ENCODE results near the gene HOXA10. TPM values are rescaled to one million over a fixed set of nuclear protein-coding genes. Genes with fewer than 3 reads are reported as not detected.

HOXA10 gene
- 6.9 to 7.2 TPM (median 7.1 TPM) in 5 replicates for total RNA-seq (2022; extraction: Qiagen RNA extraction; ENCODE audit: low read depth)

DNA sequence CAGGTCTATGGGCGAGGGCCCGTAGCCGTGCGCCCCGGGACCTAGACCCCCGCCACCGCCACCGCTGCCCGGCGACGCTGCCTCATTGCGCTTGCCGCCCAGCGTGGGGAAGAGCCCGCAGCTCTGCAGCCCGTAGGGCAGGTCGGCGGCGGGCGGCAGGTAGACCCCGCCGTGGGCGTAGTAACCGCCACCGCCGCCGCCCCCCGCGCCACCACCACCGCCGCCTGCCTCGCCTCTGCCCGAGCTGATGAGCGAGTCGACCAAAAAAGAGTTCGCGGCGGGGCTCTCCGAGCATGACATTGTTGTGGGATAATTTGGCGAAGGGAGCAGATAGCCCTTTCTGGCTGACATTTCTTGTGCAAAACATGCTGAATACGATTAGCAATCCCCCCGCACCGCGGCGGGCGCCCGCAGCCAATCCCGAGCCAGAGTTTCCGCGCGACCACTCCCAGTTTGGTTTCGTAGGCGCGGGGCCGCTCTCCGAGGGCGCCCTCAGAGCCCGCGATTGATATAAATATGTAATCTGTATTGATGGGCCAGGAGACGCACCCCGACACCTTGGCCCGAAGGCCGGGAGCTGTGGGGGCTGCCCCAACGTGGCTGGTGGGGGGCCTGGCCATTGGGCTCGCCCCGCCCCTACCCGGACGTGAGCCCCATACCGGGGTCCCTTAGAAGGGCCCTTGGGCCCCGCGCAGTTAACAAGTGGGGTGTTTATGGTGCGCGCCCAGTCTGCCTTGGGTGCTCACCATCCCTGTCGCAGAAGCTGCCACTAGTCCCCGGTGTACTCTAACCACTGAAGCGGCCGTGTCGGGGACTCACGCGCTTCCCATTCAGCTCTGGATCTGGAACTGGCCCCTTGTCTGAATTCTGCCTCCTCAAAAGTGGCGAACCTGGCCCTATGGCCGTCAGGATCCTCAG, at the start of gene HOXA10:
TSS of gene HOXA10 (minus strand) at position 365 of the 918 bp plus-strand sequence. CDS start at position 351, 14 bp downstream.

DNA sequence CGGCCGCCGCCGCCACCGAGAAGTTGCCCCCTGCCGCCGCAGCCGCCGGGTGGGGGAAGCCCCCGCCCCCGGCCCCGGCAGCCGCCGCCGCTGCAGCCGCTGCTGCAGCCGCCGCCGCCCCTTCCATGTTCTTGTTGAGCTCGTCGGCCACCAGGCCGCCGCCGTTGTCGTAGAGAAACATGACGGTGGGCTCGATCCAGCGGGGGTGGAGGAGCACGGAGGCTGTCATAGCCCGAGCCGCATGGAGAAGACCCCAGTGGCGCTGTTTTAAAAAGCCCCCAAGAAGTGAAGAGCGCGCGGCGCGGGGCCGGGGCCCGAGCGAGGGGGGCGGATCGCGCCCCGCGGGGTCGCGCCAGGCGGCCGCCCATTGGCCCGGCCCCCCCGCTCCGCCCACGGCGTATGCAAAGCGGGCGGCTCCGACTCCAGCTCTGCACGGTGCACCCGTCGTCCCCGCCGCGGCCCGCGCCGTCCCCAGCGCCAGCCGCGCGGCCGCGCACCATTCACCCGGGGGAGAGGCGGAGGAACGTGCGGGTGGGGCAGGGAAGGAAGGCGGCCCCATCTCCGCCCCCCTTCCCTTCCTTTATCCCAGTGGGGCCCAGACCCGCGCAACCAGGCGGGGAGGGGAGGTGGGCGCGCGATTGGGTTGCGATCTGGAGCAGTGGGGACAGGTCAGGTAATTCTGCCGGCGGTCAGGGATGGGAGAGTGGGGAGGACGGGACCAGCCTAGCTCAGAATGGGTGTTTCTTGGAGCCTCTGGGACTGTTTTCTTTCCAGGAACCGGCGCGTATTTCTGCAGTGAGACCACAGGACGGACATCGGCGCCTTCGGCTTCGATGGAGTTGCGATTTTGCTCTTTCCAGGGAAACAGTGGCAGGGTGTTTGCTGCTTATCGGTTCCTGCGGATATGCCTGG, 26.0 kb upstream of the HOXA10 start, which contains the start of gene HOXA13:
TSS of gene HOXA13 (minus strand) at position 243 of the 912 bp plus-strand sequence. CDS start at position 229, 14 bp downstream.

DNA sequence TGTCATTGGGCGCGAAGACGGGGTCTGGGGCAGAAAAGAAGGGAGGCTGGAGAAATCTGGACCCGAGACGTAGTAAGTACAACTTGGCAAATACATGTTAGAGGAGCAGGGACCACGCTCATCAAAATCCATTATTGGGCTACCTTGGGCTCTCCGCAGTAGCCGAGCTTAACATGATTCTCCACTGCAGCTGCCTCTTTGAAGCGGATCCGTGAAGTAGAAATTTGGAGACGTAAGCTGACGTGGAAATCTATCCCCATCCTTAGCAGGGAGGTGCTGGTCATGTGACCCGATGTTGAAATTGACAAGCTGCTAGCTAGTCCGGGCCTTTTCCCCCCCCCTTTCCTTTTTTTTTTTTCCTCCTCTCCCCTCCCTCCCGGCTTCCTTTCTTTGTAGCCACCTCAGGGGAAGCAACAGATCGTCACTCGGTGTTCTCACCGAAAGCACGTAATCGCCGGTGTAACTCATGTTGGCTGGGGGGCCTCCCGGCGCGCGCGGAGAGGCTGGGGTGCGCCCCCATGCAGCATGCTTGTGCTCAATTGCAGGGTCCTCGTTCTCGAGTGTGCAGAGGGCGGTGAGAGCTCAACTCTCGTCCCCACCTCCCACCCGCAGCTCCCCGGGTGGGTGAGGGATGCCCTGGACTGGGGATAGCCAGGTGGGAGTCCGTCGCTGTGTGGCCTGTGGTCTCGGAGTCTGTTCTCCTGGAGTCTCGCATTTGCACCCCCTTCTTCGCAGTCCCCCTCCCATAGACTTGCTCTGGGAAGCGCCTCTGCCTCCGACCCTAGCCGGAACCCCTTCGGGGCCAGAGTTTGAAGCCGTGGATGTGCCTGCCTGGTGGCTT, 11.1 kb upstream of the HOXA10 start, which contains the start of gene HOXA11:
TSS of gene HOXA11 (minus strand) at position 220 of the 841 bp plus-strand sequence. CDS start at position 132, 88 bp downstream.

DNA sequence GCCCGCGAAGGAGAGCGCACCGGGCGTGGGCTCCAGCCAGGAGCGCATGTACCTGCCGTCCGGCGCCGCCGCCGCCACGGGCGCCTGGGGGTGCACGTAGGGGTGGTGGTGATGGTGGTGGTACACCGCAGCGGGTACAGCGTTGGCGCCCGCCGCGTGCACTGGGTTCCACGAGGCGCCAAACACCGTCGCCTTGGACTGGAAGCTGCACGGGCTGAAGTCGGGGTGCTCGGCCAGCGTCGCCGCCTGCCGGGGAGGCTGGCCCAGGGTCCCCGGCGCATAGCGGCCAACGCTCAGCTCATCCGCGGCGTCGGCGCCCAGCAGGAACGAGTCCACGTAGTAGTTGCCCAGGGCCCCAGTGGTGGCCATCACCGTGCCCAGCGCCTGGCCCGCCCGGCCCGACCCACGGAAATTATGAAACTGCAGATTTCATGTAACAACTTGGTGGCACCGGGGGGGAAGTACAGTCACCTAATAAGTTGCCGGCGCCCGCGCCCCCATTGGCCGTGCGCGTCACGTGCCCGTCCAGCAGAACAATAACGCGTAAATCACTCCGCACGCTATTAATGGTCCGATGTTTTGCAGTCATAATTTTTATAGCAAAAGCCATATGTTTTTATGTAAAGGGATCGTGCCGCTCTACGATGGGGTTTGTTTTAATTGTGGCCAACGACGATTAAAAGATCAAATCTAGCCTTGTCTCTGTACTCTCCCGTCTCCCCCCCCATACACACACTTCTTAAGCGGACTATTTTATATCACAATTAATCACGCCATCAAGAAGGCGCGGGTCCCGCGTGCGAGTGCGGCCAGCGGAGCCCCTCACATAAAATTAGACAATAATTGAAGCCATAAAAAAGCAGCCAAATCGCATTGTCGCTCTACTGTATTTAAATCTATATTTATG, 8.8 kb downstream of the HOXA10 start, which contains the start of gene HOXA9:
TSS of gene HOXA9 (minus strand) at position 449 of the 907 bp plus-strand sequence. CDS start at position 369, 80 bp downstream.

DNA sequence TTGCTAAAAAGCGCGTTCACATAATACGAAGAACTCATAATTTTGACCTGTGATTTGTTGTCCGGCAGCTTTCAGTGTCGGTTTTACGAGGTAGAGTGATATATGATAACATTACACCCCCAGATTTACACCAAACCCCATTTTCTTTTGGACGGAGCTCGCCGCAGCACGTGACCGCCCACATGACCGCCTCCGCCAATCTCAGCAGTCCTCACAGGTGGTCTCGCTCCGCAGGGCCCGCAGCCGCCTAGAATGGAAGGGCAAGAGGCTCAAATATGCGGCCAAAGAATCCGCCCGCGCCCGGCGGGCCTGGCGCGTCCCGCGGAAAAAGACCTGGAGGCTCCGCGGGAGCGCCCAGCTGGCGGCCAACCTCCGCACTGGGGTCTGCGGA, 17.6 kb downstream of the HOXA10 start, which contains the start of gene HOXA7:
TSS of gene HOXA7 (minus strand) at position 168 of the 391 bp plus-strand sequence. CDS start at position 38, 130 bp downstream.

DNA sequence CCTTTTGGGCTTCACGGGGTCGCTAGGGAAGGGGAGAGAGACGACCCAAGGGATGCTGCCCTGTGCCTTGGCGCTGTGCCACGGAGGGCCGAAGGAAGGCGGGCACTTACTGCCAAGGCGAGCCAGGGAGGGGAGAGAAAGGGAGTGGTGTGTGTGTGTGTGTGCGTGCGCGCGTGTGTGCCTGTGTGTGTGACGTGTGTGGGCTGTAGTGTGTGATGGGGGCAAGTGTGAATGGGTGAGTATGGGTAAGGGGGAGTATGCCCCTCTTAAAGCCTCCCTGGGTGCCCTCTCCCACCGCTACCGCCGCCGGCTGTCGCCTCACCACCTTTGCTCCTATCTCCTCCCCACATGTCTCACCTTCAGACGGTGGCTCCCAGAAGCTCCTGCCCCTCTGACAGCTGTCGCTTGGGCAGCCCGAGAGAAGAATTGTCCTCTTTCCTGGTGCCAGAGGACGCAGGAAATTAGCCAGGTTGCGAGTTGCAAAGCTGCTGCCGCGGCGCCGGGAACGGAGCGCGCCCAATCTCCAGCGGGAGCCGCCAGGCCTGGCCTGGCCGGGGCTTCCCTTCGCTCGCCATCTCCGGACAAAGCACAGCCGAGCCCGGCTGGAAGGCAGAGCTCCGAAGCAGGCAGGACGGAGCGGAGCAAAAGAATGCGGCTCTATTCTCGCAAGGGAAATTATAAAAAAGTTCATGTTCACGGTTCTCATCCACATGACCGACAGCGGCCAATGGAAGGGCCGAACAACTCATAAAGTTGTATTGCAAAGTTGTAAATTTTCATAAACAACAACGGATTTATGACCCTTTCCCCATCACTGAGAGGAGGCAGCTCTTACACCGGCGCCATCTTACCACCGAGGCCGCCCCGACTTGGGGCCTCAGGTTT, 21.9 kb downstream of the HOXA10 start, which contains the start of gene HOXA3:
TSS of gene HOXA3 (minus strand) at position 653 of the 885 bp plus-strand sequence. CDS start 41,943 bp downstream, outside the sequence.

DNA sequence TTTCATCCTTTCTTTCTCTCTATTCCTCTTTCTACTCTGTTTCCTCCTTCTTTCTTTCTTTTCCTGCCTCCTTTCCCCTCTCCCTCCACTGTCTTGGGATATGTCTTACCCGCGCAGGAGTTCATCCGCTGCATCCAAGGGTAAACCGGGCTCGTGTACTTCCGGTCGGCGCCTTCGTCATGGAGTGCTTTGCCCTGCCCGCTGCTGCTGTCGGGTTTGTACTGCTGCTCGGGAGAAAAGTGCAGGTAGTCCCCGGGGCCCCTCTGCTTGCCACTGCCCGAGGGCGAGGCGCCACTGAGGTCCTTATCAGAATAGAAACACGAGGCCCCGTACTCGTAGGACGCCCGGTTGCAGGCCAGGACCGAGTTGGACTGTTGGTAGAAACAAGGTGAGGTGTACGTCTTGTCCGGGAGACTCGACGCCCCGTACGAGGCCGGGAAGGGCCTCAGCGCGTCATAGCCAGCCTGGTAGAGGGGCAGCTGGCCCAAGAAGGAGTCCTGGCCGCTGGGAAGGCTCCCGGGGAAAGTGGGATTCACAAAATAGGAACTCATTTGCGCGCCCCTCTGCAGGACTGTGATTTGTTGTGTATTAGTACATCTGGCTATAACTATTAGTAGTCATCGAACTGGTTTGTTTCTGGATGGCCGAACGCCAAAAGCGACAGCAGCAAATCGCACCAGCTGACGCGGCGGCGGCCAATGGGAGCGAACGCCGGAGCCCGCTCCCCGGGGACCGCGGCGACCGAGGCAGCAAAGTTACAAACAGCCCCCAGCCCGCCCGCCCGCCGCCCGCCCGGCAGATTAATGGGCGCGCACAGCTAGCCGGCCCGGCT, 26.7 kb downstream of the HOXA10 start, which contains the start of gene HOXA6:
TSS of gene HOXA6 (minus strand) at position 576 of the 832 bp plus-strand sequence. CDS start at position 551, 25 bp downstream.

DNA sequence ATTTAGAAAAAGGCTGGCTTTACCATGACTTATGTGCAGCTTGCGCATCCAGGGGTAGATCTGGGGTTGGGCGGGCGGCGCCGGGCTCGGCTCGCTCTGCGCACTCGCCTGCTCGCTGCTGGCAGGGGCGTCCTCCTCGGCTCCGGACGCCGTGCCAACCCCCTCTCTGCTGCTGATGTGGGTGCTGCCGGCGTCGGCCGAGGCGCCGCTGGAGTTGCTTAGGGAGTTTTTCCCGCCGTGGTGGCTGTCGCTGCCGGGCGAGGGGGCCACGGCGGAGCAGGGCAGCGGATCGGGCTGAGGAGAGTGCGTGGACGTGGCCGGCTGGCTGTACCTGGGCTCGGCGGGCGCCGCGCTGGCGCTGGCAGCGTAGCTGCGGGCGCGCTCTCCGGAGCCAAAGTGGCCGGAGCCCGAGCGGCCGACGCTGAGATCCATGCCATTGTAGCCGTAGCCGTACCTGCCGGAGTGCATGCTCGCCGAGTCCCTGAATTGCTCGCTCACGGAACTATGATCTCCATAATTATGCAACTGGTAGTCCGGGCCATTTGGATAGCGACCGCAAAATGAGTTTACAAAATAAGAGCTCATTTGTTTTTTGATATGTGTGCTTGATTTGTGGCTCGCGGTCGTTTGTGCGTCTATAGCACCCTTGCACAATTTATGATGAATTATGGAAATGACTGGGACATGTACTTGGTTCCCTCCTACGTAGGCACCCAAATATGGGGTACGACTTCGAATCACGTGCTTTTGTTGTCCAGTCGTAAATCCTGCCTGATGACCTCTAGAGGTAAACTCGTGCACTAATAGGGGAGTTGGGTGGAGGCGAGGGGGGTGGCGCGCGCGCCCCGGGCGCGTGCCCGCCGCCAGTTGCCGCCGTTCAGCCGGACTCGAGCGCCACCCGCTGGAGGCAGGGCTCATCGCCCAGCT, 30.8 kb downstream of the HOXA10 start, which contains the start of gene HOXA5:
TSS of gene HOXA5 (minus strand) at position 659 of the 927 bp plus-strand sequence. CDS start at position 585, 74 bp downstream.

DNA sequence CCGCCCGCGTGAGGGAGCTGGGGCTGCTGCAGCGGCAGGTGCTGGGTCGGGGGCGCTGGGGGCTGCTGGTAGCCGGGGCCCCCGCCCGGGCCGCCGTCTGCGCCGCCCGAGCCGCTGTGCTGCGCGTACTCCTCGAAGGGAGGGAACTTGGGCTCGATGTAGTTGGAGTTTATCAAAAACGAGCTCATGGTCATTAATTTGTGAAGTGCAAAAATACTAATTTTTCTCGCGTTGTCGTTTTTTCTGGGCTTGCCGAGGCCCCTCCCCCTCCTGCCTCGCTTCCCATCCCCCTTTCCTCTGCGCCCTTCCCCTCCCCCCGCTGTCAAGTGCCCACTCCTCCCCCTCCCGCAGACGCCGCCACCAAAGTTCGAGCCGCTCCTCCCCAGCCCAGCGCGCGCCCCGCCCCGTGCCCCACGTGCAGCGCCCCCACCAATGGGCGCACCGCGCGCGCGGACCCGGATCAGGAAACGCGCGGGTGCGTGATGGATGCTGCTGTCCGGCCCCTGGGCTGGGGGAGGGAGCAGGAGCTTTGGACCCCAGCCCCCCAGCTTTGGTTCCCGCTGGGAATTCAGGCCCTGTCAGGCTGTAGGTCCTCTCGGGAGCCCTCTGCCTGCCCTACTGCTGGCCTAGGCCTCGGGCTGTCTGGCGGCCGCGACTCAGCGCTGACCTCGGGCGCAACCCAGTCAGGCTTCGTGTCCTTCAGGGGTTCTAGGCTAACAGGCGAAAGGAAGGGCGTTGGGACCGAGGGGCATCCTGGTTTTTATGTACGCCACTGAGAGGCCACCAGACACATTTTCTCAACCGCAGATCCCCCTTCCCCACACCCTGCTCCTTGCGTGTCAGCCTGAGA, 43.4 kb downstream of the HOXA10 start, which contains the start of gene HOXA4:
TSS of gene HOXA4 (minus strand) at position 218 of the 850 bp plus-strand sequence. CDS start at position 194, 24 bp downstream.

Other genes with a start within 250 kb of the HOXA10 start
- 2.2 to 3.9 TPM (median 3.3 TPM) in 5 replicates for gene HOXA1, start 78.3 kb downstream of the HOXA10 start, total RNA-seq (2022; extraction: Qiagen RNA extraction; ENCODE audit: low read depth)
- gene HOXA2, start 71.6 kb downstream of the HOXA10 start, total RNA-seq (2022; extraction: Qiagen RNA extraction; ENCODE audit: low read depth): 0.80 to 0.97 TPM (median 0.86 TPM) in 5 replicates
- 1.2 to 2.2 TPM (median 1.9 TPM) in 5 replicates for gene HOXA4, start 43.6 kb downstream of the HOXA10 start, total RNA-seq (2022; extraction: Qiagen RNA extraction; ENCODE audit: low read depth)
- gene HOXA5, start 30.6 kb downstream of the HOXA10 start, total RNA-seq (2022; extraction: Qiagen RNA extraction; ENCODE audit: low read depth): 3.7 to 5.8 TPM (median 4.7 TPM) in 5 replicates
- gene HOXA6, start 26.5 kb downstream of the HOXA10 start, total RNA-seq (2022; extraction: Qiagen RNA extraction; ENCODE audit: low read depth): 0.83 to 2.2 TPM (median 1.5 TPM) in 5 replicates
- 3.4 to 7.7 TPM (median 6.4 TPM) in 5 replicates for gene HOXA3, start 21.7 kb downstream of the HOXA10 start, total RNA-seq (2022; extraction: Qiagen RNA extraction; ENCODE audit: low read depth)
- 3.7 to 4.8 TPM (median 4.6 TPM) in 5 replicates for gene HOXA7, start 17.6 kb downstream of the HOXA10 start, total RNA-seq (2022; extraction: Qiagen RNA extraction; ENCODE audit: low read depth)
- 0.49 to 0.99 TPM (median 0.70 TPM) in 5 replicates for gene HOXA9, start 8.8 kb downstream of the HOXA10 start, total RNA-seq (2022; extraction: Qiagen RNA extraction; ENCODE audit: low read depth)
- 0.55 to 0.80 TPM (median 0.70 TPM) in 5 replicates for gene HOXA11, start 10.9 kb upstream of the HOXA10 start, total RNA-seq (2022; extraction: Qiagen RNA extraction; ENCODE audit: low read depth)
- 1.8 to 2.6 TPM (median 2.2 TPM) in 5 replicates for gene HOXA13, start 25.8 kb upstream of the HOXA10 start, total RNA-seq (2022; extraction: Qiagen RNA extraction; ENCODE audit: low read depth)
- 0.09 to 0.27 TPM (median 0.11 TPM) in 5 replicates for gene EVX1, start 68.5 kb upstream of the HOXA10 start, total RNA-seq (2022; extraction: Qiagen RNA extraction; ENCODE audit: low read depth)